Hematopoietic multipotent progenitor cell treated with erythropoietin and hydrocortisone succinate and interleukin-3 and kit ligand, for 6 days (in vitro differentiated cells): ENCODE data around the gene GNAQ.
A peak's percentile ranks its signal among the peaks of the same experiment; 100 is the strongest.
"Not testable (repeated sequence)": the region's sequence is repeated elsewhere in the genome, so short reads cannot be mapped to it uniquely, and the experiment has no call there.

Source experiments
- DNase-seq: peaks from one replicate; pipeline ENCODE4 v3.0.0-alpha.2; 2015

Gene GNAQ

GRCh38 chr9:77898864-77899263 is 132.7 kb downstream of the GNAQ start:
- DNase-seq = no peak

DNA sequence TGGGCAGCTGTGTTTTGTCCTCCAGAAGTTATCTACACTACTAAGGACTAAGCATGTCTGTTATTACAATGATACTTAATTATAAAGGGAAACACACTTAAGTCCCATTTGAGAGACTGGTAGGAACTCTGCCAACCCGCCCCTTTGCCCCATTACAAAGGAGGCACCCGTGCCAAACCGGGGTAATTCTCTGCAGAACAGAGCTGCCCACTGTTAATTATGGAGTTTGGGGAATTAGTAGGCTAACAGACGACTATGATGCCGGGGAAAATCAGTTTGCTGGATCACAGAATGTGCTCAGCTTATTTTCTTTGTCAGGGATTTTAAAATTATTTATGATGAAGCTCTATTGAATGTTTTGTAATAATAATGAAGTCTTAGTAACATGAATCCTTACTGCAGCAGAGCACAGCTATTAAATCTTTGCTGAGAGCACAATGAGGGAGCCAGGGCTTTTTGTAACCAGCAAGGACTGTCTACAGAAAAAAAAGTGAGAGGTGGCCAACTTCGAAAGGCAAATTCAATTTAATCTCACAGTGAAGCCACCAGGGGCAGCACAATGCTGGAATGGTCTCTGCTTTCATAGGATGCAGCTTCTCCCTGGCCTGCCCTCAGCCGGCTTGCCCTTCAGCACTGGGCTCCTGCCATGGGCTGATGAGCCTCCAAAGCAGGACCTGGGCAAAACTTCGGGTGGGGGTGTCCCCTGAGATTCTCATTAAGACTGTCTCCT is 134.5 kb downstream of the GNAQ start:
- peak; percentile 71 for DNase-seq

DNA sequence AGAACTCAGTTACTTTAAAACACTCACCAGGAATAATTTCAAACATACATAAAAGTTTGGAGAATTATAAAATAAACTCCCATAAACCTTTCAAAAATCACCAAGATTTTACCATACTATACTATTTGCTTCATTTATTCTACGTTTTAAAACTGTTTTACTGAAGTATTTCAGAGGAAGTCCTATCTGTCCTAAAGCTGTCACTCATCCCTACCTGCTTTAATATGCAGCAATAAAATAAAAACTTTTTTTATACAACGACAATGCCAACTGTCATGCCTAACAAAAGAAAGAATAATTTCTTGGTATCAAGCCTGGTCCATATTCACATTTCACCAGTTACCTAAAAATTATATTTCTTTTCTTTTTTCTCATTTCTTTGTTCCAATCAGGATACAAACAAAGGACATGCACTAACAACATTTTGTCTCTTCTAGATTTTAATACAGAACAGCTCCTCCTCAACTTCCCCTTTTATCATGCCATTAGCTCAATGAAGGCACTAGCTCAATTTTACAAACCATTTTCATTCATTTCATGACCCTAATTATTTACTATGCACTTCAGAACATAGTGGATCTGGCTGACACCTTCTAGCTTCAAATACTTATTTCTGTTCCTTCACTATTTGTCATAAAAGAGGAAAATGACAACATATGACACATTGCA is 135.2 kb downstream of the GNAQ start:
- DNase-seq = peak; percentile 52

DNA sequence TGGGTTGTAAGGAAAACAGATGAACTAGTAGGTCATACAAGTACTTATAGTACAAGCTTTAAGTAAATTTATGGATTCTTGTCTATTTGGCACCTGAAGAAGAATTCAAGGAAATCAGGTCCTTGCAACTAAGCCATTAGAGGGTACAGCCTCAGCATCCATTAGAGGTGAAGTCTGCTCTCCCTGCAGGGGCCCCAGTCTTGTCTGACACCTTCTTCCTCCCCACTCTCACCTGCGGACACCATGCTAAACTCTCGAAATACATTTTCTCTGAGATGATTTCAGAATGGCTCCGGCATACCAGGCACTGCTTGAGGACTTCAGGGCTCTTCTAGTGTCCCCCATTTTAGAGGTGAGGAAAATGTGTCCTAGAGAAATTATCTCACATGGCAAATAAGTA is 137.9 kb downstream of the GNAQ start:
- no peak for DNase-seq

- peak; percentile 74 for DNase-seq
Measured at GRCh38 chr9:77892955-77893514, 138.6 kb downstream of the GNAQ start.

- DNase-seq = peak; percentile 66
Measured at GRCh38 chr9:77892171-77892570, 139.4 kb downstream of the GNAQ start.

DNA sequence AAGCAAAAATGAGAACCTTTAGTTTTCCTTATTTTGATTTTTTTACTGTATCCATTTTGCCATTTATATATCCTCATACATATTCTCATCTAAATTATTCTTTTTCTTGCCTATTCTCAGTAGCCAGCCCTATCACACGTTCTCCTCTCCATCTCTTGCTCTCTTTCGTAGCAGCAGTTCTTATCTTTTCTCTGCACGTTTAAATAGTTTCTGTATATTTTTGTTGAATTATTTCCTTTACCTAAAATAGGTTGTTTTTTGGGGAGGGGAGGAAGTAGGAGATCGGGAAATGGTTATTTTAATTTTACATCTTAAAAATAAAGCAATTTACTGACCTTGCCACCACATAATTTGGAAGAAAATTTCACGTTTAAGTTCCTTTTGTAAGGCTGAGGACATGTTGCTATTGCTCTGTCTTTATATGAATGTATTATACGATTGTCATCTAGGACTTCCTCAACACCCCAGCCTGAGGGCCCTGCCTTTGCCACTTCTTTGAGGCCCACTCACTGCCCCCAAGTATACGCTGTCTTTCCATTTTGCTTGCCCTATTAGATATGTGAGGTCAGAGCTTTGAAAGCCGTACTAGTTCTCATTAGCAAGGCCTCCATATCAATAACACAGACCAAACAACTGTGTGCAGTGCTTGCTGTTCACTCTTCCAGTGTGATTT is 140.3 kb downstream of the GNAQ start:
- DNase-seq = peak; percentile 80

GRCh38 chr9:77887662-77888061 is 143.9 kb downstream of the GNAQ start:
- DNase-seq = no peak

GRCh38 chr9:77885104-77885672 is 146.4 kb downstream of the GNAQ start:
- DNase-seq = no peak

- no peak for DNase-seq
Measured at GRCh38 chr9:77883846-77884771, 147.5 kb downstream of the GNAQ start.

- no peak for DNase-seq
Measured at GRCh38 chr9:77883133-77883532, 148.5 kb downstream of the GNAQ start.

GRCh38 chr9:77882294-77882693 is 149.3 kb downstream of the GNAQ start:
- peak; percentile 74 for DNase-seq

DNA sequence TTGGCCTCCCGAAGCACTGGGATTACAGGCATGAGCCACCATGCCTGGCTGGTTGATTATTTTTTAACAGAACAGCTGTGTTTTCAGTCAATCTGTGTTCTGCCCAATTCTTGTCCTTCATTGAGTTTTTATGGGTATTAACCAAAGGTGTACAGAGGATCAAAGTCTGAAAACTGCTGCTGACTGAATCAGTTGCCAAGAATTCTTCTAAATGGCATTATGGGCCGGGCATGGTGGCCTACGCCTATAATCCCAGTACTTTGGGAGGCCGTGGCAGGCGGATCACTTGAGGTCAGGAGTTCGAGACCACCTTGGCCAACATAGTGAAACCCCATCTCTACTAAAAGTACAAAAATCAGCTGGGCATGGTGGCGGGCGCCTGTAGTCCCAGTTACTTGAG is 150.0 kb downstream of the GNAQ start:
- not testable (repeated sequence) for DNase-seq

GRCh38 chr9:77881111-77881510 is 150.5 kb downstream of the GNAQ start:
- no peak for DNase-seq

- no peak for DNase-seq
Measured at GRCh38 chr9:77879437-77879943, 152.1 kb downstream of the GNAQ start.

- not testable (repeated sequence) for DNase-seq
Measured at GRCh38 chr9:77878793-77879192, 152.8 kb downstream of the GNAQ start.

DNA sequence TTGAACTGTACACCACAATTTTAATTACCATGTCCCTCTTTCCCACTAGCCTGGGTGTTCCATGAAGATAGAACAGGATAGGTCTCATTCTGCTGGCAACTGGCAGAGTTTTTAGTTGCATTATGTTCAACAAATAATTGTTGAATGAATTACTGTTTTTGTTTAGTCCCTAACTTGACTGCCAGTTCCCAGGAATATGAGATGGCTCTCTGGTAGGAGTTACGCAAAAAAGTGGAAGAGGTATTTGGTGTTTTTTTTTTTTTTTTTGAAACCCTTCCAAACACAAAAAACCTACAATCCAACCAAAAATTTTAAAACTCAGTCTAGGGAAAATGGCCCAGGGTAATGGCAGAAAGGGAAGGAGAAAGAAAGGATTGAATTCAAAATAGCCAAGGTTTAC is 153.6 kb downstream of the GNAQ start:
- no peak for DNase-seq

GRCh38 chr9:77876590-77876989 is 155.0 kb downstream of the GNAQ start:
- no peak for DNase-seq

GRCh38 chr9:77876091-77876490 is 155.5 kb downstream of the GNAQ start:
- no peak for DNase-seq

GRCh38 chr9:77872863-77873262 is 158.7 kb downstream of the GNAQ start:
- DNase-seq = no peak

- no peak for DNase-seq
Measured at GRCh38 chr9:77872177-77872576, 159.4 kb downstream of the GNAQ start.

- DNase-seq = no peak
Measured at GRCh38 chr9:77871483-77871882, 160.1 kb downstream of the GNAQ start.
